Stimulated activated CD8-positive, alpha-beta memory T cell treated with anti-CD3 and anti-CD28 coated beads, Interleukin-15, amount 100 ng/mL, for 48 hours (primary cell): ENCODE measurements around the gene MCF2L.

Experiments
- DNase-seq, 2 donors: peaks; one replicate each; pipeline ENCODE4 v3.0.0-alpha.2; 2020; ENCODE audit warnings: low read depth in 2 of 2

MCF2L gene

GRCh38 chr13:112943309-112944125 lies 25.5 kb upstream of the MCF2L start:
- DNase-seq, result peak in 1 of 2 donors; percentile 8

GRCh38 chr13:112947796-112948195 lies 21.2 kb upstream of the MCF2L start:
- DNase-seq, result no peak

GRCh38 chr13:112951674-112952371 lies 17.2 kb upstream of the MCF2L start:
- no peak for DNase-seq

- no peak for DNase-seq
Observed at GRCh38 chr13:112952759-112953551, 16.1 kb upstream of the MCF2L start.

- no peak for DNase-seq
Observed at GRCh38 chr13:112953591-112954487, 15.2 kb upstream of the MCF2L start.

GRCh38 chr13:112954488-112955270 lies 14.3 kb upstream of the MCF2L start:
- DNase-seq, result no peak

GRCh38 chr13:112955271-112955937 lies 13.6 kb upstream of the MCF2L start:
- no peak for DNase-seq

GRCh38 chr13:112955956-112956355 lies 13.1 kb upstream of the MCF2L start:
- no peak for DNase-seq

- DNase-seq, result no peak
Observed at GRCh38 chr13:112956571-112957294, 12.3 kb upstream of the MCF2L start.

GRCh38 chr13:112957295-112957677 lies 11.7 kb upstream of the MCF2L start:
- DNase-seq, result no peak

GRCh38 chr13:112958127-112958989 lies 10.7 kb upstream of the MCF2L start:
- no peak for DNase-seq

- DNase-seq, result no peak
Observed at GRCh38 chr13:112959206-112959605, 9.8 kb upstream of the MCF2L start.

GRCh38 chr13:112959701-112960542 lies 9.1 kb upstream of the MCF2L start:
- DNase-seq, result no peak

- DNase-seq, result no peak
Observed at GRCh38 chr13:112960706-112961105, 8.3 kb upstream of the MCF2L start.

- DNase-seq, result no peak
Observed at GRCh38 chr13:112961457-112962369, 7.3 kb upstream of the MCF2L start.

GRCh38 chr13:112962396-112962795 lies 6.6 kb upstream of the MCF2L start:
- no peak for DNase-seq
